ENCODE results near the gene PDZD8.
"Not testable (repeated sequence)": the region's sequence is repeated elsewhere in the genome, so short reads cannot be mapped to it uniquely, and the experiment has no call there.

Gene PDZD8

GRCh38 chr10:117253908-117254307, 121.3 kb downstream of the PDZD8 start:
- no peak for DNase-seq

- no peak for DNase-seq
These were observed 124.8 kb downstream of the PDZD8 start for GRCh38 chr10:117250411-117250810.

- DNase-seq: peak in 1 of 4 experiments; percentile 10
These were observed 125.6 kb downstream of the PDZD8 start for GRCh38 chr10:117249493-117250093.

- no peak for DNase-seq
These were observed 126.3 kb downstream of the PDZD8 start for GRCh38 chr10:117248750-117249465.

GRCh38 chr10:117246997-117247671, 128.1 kb downstream of the PDZD8 start:
- DNase-seq: no peak

- no peak for DNase-seq
These were observed 132.8 kb downstream of the PDZD8 start for GRCh38 chr10:117242463-117242832.

- DNase-seq: peak in 2 of 4 experiments; percentile 14 to 35
These were observed 133.4 kb downstream of the PDZD8 start for GRCh38 chr10:117241541-117242462.

GRCh38 chr10:117240621-117241529, 134.4 kb downstream of the PDZD8 start, which contains the start of gene SLC18A2:
Gene SLC18A2, plus strand, starts transcription at chr10:117241114. Its CDS starts 580 bp downstream, at chr10:117241694.
- DNase-seq: no peak

- DNase-seq: no peak
These were observed 135.3 kb downstream of the PDZD8 start for GRCh38 chr10:117239721-117240620.

GRCh38 chr10:117239051-117239450, 136.2 kb downstream of the PDZD8 start:
- DNase-seq: no peak

- peak; percentile 61 to 91 (median 72) for DNase-seq
These were observed 137.7 kb downstream of the PDZD8 start for GRCh38 chr10:117237401-117237991.

- not testable (repeated sequence) for DNase-seq
These were observed 145.1 kb downstream of the PDZD8 start for GRCh38 chr10:117230107-117230506.

- DNase-seq: no peak
These were observed 147.0 kb downstream of the PDZD8 start for GRCh38 chr10:117228210-117228609.
